Gastrocnemius medialis (tissue), 4 donors: ENCODE data around the gene SLC6A4.

ENCODE experiments used
- CTCF ChIP-seq, 5 experiments: fragments of 450-650 bp in 3 of 5; fragments of 200-600 bp in 2 of 5; sonication (generic) in 2 of 5; IDR thresholded peaks in 4 of 5; conservative IDR thresholded peaks in 1 of 5; 1 replicate in 4 of 5; 2 replicates in 1 of 5; pipeline ENCODE4 v1.5.1; 2016 to 2019; ENCODE audit warnings: antibody characterized with exemption in 5 of 5, mild to moderate bottlenecking in 3 of 5, moderate library complexity in 3 of 5
- POLR2A ChIP-seq, 2 donors: fragments of 450-650 bp; IDR thresholded peaks; one replicate each; pipeline ENCODE4 v1.6.1; 2017; ENCODE audit warnings: antibody characterized with exemption in 2 of 2, mild to moderate bottlenecking in 2 of 2, moderate library complexity in 2 of 2

- no peak for TF ChIP-seq CTCF (IDR thresholded peaks at IDR 0.05 in 4 of 5, conservative IDR thresholded peaks at IDR 0.05 in 1 of 5)
- TF ChIP-seq POLR2A (IDR thresholded peaks at IDR 0.05): no peak
Measured at GRCh38 chr17:30196504-30196903, 39.0 kb downstream of the SLC6A4 start.
